GDM1 (cell line): ENCODE data around the gene ARL2.
"Not testable (repeated sequence)": the region's sequence is repeated elsewhere in the genome, so short reads cannot be mapped to it uniquely, and the experiment has no call there.

ENCODE experiments used
- DNase-seq: peaks from one replicate; lab custom pipeline; 2025; lab: John Stamatoyannopoulos, UW

ARL2 gene

GRCh38 chr11:65008016-65008415, 5.9 kb upstream of the ARL2 start:
- no peak for DNase-seq

GRCh38 chr11:65008873-65009272, 5.1 kb upstream of the ARL2 start:
- DNase-seq = no peak

GRCh38 chr11:65013130-65013887, 651 bp upstream of the ARL2 start:
- peak; percentile 84 for DNase-seq

- DNase-seq = no peak
Measured at GRCh38 chr11:65014726-65015227, 817 bp downstream of the ARL2 start.

- no peak for DNase-seq
Measured at GRCh38 chr11:65016705-65017104, 2.7 kb downstream of the ARL2 start.

GRCh38 chr11:65017937-65018336, 4.0 kb downstream of the ARL2 start:
- DNase-seq = no peak

- no peak for DNase-seq
Measured at GRCh38 chr11:65019824-65020223, 5.9 kb downstream of the ARL2 start.

GRCh38 chr11:65021003-65021402, 7.0 kb downstream of the ARL2 start:
- no peak for DNase-seq

- no peak for DNase-seq
Measured at GRCh38 chr11:65021509-65021908, 7.5 kb downstream of the ARL2 start.

- not testable (repeated sequence) for DNase-seq
Measured at GRCh38 chr11:65023502-65023901, 9.5 kb downstream of the ARL2 start.

GRCh38 chr11:65026810-65027209, 12.8 kb downstream of the ARL2 start:
- no peak for DNase-seq

- DNase-seq = peak; percentile 90
Measured at GRCh38 chr11:65027213-65028067, 13.5 kb downstream of the ARL2 start, which contains the start of gene SNX15. TSS of gene SNX15 (plus strand) at chr11:65027439. CDS start at chr11:65027538, 99 bp downstream.

- no peak for DNase-seq
Measured at GRCh38 chr11:65032216-65032615, 18.3 kb downstream of the ARL2 start.

GRCh38 chr11:65034423-65034822, 20.5 kb downstream of the ARL2 start:
- no peak for DNase-seq

GRCh38 chr11:65035579-65035978, 21.6 kb downstream of the ARL2 start:
- no peak for DNase-seq

- no peak for DNase-seq
Measured at GRCh38 chr11:65036931-65037330, 23.0 kb downstream of the ARL2 start.

- no peak for DNase-seq
Measured at GRCh38 chr11:65040520-65040846, 26.5 kb downstream of the ARL2 start.

- peak; percentile 94 for DNase-seq
Measured at GRCh38 chr11:65040847-65041622, 27.1 kb downstream of the ARL2 start, which contains the start of gene SAC3D1. TSS of gene SAC3D1 (plus strand) at chr11:65041210. CDS start at chr11:65041293, 83 bp downstream.

- no peak for DNase-seq
Measured at GRCh38 chr11:65042891-65043290, 28.9 kb downstream of the ARL2 start.

GRCh38 chr11:65043881-65044501, 30.0 kb downstream of the ARL2 start:
- DNase-seq = no peak

- no peak for DNase-seq
Measured at GRCh38 chr11:65045061-65045460, 31.1 kb downstream of the ARL2 start.

- no peak for DNase-seq
Measured at GRCh38 chr11:65045728-65046127, 31.8 kb downstream of the ARL2 start.
